Heart left ventricle (tissue), 16 donors: ENCODE data around the gene LDOC1. TPM values are rescaled to one million over a fixed set of nuclear protein-coding genes. Genes with fewer than 3 reads are reported as not detected.
A peak's percentile ranks its signal among the peaks of the same experiment; 100 is the strongest.

Source experiments
- ATAC-seq, 4 donors: fragments of 200-7000 bp; cut with Tn5 transposase; one replicate each; pipeline ENCODE4 v1.9.1; 2020 to 2022; ENCODE audit warnings: moderate library complexity in 4 of 4, mild to moderate bottlenecking in 3 of 4, moderate number of reproducible peaks in 1 of 4
- DNase-seq, 5 donors: peaks; one replicate each; pipeline ENCODE4 v3.0.0-alpha.2; 2020
- H3K27ac ChIP-seq, 12 donors: fragments of 200-600 bp; sonication (generic) in 4 of 12; one replicate each; pipeline versions ENCODE4 v1.5.0 to v1.8.0; 2016 to 2022; ENCODE audit warnings: mild to moderate bottlenecking in 2 of 12
- H3K27me3 ChIP-seq, 9 donors: fragments of 200-600 bp; sonication (generic) in 2 of 9; one replicate each; pipeline versions ENCODE4 v1.5.1 to v1.8.0; 2016 to 2022; ENCODE audit warnings: mild to moderate bottlenecking in 3 of 9
- H3K36me3 ChIP-seq, 9 donors: fragments of 200-600 bp; sonication (generic) in 2 of 9; one replicate each; pipeline versions ENCODE4 v1.5.0 to v1.8.0; 2018 to 2022; ENCODE audit warnings: mild to moderate bottlenecking in 2 of 9
- H3K4me1 ChIP-seq, 12 donors: fragments of 200-600 bp; sonication (generic) in 4 of 12; one replicate each; pipeline versions ENCODE4 v1.5.0 to v1.8.0; 2016 to 2022; ENCODE audit warnings: mild to moderate bottlenecking in 3 of 12
- H3K4me3 ChIP-seq, 12 donors: fragments of 200-600 bp; sonication (generic) in 4 of 12; one replicate each; pipeline versions ENCODE4 v1.5.0 to v1.8.0; 2017 to 2022; ENCODE audit warnings: mild to moderate bottlenecking in 9 of 12, moderate library complexity in 4 of 12
- H3K9me3 ChIP-seq, 12 donors: fragments of 200-600 bp; sonication (generic) in 4 of 12; one replicate each; pipeline versions ENCODE4 v1.5.0 to v1.8.0; 2016 to 2022; ENCODE audit warnings: mild to moderate bottlenecking in 1 of 12
- CTCF ChIP-seq, 12 donors: fragments of 200-600 bp; sonication (generic) in 4 of 12; IDR thresholded peaks; one replicate each; pipeline versions ENCODE4 v1.5.0 to v1.8.0; 2018 to 2022; ENCODE audit warnings: antibody characterized with exemption in 12 of 12, mild to moderate bottlenecking in 5 of 12
- POLR2A ChIP-seq, 2 donors: fragments of 450-650 bp; IDR thresholded peaks; one replicate each; pipeline ENCODE4 v1.6.1; 2017; ENCODE audit warnings: antibody characterized with exemption in 2 of 2, mild to moderate bottlenecking in 2 of 2, moderate library complexity in 2 of 2
- WGBS, 4 donors: extraction: QIAGEN DNeasy Blood & Tissue Kit in 2 of 4; methylation state at CpG; one replicate each; pipeline versions ENCODE4 v1.1.5 to v1.1.7; 2013 to 2018; 5-methylcytosine and 5-hydroxymethylcytosine counted together
- intact Hi-C, 10 donors: fragments of 100-400 bp; cut with DNase I; formaldehyde crosslinking; loops; one replicate each; pipeline versions ENCODE4 v1.11.1 to v1.14.2; 2022
- long read RNA-seq, 3 donors: library from polyadenylated mRNA; unstranded; transcript quantifications; one replicate each; pipeline ENCODE4 v2.0.0, GENCODE V29; 2020 to 2021
- polyA plus RNA-seq, 2 donors: library from polyadenylated mRNA; stranded (reverse); fragments of 200-250 nt; gene quantifications; one replicate each; pipeline ENCODE4 v1.2.3, GENCODE V29; 2013
- total RNA-seq, 9 donors: library from RNA; depleted of rRNA in 2 of 9; stranded (reverse); fragments of >200 nt in 2 of 9; fragmentation: NEBNext Ultra II Directional in 3 of 9; extraction: Animal tissue kit (Norgen Biotek cat#: 25700) in 3 of 9; gene quantifications; one replicate each; pipeline versions ENCODE4 v1.1.0 to v1.2.4, GENCODE V29; 2016 to 2023
- donor health status: ischemic (EF 13 %, LVEDD 7.1; RV severe dilation, severe dysfunction).
- donor health status: healthy with polysubstance abuse.
- donor health status: DM: no; HTN: yes; CAD: no.
- donor health status: DM: no; HTN: no; CAD: no.
- donor health status: ischemic (EF 25% LVEDD 6.9; RV normal size, moderate dysfunction).
- donor health status: ischemic (EF 25% LVEDD 5.7; RV mildly dilated, moderate dysfunction).
- donor health status: healthy.
- donor health status: DM: yes; HTN: yes; CAD: no.
- donor health status: ischemic (EF 35%, LVEDD 5.7; RV mildly dilated, moderate dysfunction).
- donor health status: nonischemic (EF 11% LVEDD 7.7; RV severe dilation, severe dysfunction).
- donor health status: DM: yes; HTN: yes; CAD: no.
- donor health status: PGD.
- donor health status: ischemic (EF 29% LVEDD 5.4; RV normal size, mild dysfunction).
- donor health status: nonischemic (EF 23%, LVEDD 6.1; RV moderate dilation, normal function).

Gene LDOC1
- total RNA-seq (1 to 10 TPM; 1.3 to 7.1 (median 2.0) TPM), polyA plus RNA-seq (1 to 10 TPM; 2.8 to 5.1 TPM)
- long read RNA-seq, donor 1, transcript LDOC1-201 (1 exons, 1,381 nt): major isoform, 5 of 5 reads
- long read RNA-seq, donor 1, partial matches to known transcripts: 0 of 5 reads
- long read RNA-seq, donor 1, other reads (novel, unspliced or antisense): 0 of 5 reads
- long read RNA-seq, donor 2, partial matches to known transcripts: 0 of 1 reads
- long read RNA-seq, donor 2, other reads (novel, unspliced or antisense): 0 of 1 reads
- long read RNA-seq, donor 3, partial matches to known transcripts: 0 of 3 reads
- long read RNA-seq, donor 3, other reads (novel, unspliced or antisense): 0 of 3 reads

- intact Hi-C loops: no loop called here
- DNase-seq (peak; percentile 61 to 83 (median 72)), ATAC-seq (peak; percentile 55 to 93 (median 91))
- H3K9me3 ChIP-seq: no peaks in the 10 kb centered on the region
- WGBS, 4 donors: 2 to 37% (median 19%) methylated on average over 24 to 83 of the region's 83 CpGs
- H3K27me3 ChIP-seq: no peaks in the 10 kb centered on the region
- H3K27ac ChIP-seq: peak within 1 kb of the TSS in 1 of 12 donors; percentile 14
- H3K36me3 ChIP-seq: no peaks in the 10 kb centered on the region
- TF ChIP-seq POLR2A (IDR thresholded peaks at IDR 0.05) (no peak), CTCF (IDR thresholded peaks at IDR 0.05) (no peak)
- H3K4me3 ChIP-seq: peak within 1 kb of the TSS; percentile 8 to 69 (median 53)
- H3K4me1 ChIP-seq: no peaks in the 10 kb centered on the region
Measured at GRCh38 chrX:141176586-141177451, at the start of gene LDOC1. TSS of gene LDOC1 (minus strand) at chrX:141177129. CDS start at chrX:141177021, 108 bp downstream.

- Histone ChIP-seq H3K4me1 (no peaks in the 10 kb centered on the region), H3K9me3 (no peaks in the 10 kb centered on the region), H3K36me3 (no peaks in the 10 kb centered on the region), H3K27me3 (no peaks in the 10 kb centered on the region), H3K4me3 (no peak overlapping the region), H3K27ac (no peak overlapping the region)
- ATAC-seq (no peak), DNase-seq (no peak)
- intact Hi-C loops: no loop called here
- 65 to 86% (median 81%) methylated on average over 2 of the region's 2 CpGs for WGBS, 4 donors
- no peak for TF ChIP-seq CTCF (IDR thresholded peaks at IDR 0.05)
- no peak for TF ChIP-seq POLR2A (IDR thresholded peaks at IDR 0.05)
Measured at GRCh38 chrX:141221611-141222010, 44.7 kb upstream of the LDOC1 start.

- Histone ChIP-seq H3K9me3 (no peaks in the 10 kb centered on the region), H3K4me3 (no peak overlapping the region), H3K36me3 (no peaks in the 10 kb centered on the region), H3K27ac (no peak overlapping the region), H3K27me3 (no peaks in the 10 kb centered on the region), H3K4me1 (no peaks in the 10 kb centered on the region)
- TF ChIP-seq CTCF (IDR thresholded peaks at IDR 0.05) (no peak), POLR2A (IDR thresholded peaks at IDR 0.05) (no peak)
- ATAC-seq (no peak), DNase-seq (no peak)
- 41 to 54% (median 45%) methylated on average over 3 of the region's 3 CpGs for WGBS, 4 donors
- intact Hi-C loops: no loop called here
Measured at GRCh38 chrX:141220342-141221008, 43.5 kb upstream of the LDOC1 start.

- Histone ChIP-seq H3K4me1 (no peaks in the 10 kb centered on the region), H3K4me3 (no peak overlapping the region), H3K27me3 (no peaks in the 10 kb centered on the region), H3K36me3 (no peaks in the 10 kb centered on the region), H3K27ac (no peak overlapping the region), H3K9me3 (peaks cover 0 to 7% (median 0%) of the 10 kb centered on the region in 12 donors)
- DNase-seq (no peak), ATAC-seq (no peak)
- 38 to 79% (median 68%) methylated on average over 1 of the region's 1 CpG for WGBS, 4 donors
- intact Hi-C loops: no loop called here
- TF ChIP-seq CTCF (IDR thresholded peaks at IDR 0.05): no peak
- TF ChIP-seq POLR2A (IDR thresholded peaks at IDR 0.05): no peak
Measured at GRCh38 chrX:141214196-141214595, 37.3 kb upstream of the LDOC1 start.
